Uterus (tissue), 2 donors: ENCODE measurements around the gene RMND5A.

Source experiments
- CTCF ChIP-seq, 4 experiments: fragments of 200-600 bp in 2 of 4; fragments of 450-650 bp in 2 of 4; sonication (generic) in 2 of 4; IDR thresholded peaks; one replicate each; pipeline ENCODE4 v1.5.1; 2016 to 2019; ENCODE audit warnings: antibody characterized with exemption in 4 of 4, mild to moderate bottlenecking in 2 of 4, moderate library complexity in 1 of 4
- POLR2A ChIP-seq, 2 donors: fragments of 450-650 bp; IDR thresholded peaks; one replicate each; pipeline ENCODE4 v1.6.1; 2016; ENCODE audit warnings: antibody characterized with exemption in 2 of 2, mild to moderate bottlenecking in 1 of 2, moderate library complexity in 1 of 2

GRCh38 chr2:86673011-86673410, 47.1 kb upstream of the RMND5A start:
- TF ChIP-seq CTCF (IDR thresholded peaks at IDR 0.05) (no peak), POLR2A (IDR thresholded peaks at IDR 0.05) (no peak)
